Fibroblast of lung (primary cell): ENCODE measurements around the gene MRPL27. TPM values are rescaled to one million over a fixed set of nuclear protein-coding genes. Genes with fewer than 3 reads are reported as not detected.

Experiments
- DNase-seq, 2 donors: peaks; one replicate each; pipeline versions ENCODE4 v3.0.0 to v3.0.0-alpha.2; 2010; ENCODE audit warnings: low read depth in 2 of 2
- H2AFZ ChIP-seq: 2 replicates; pipeline ENCODE4 v1.5.1; 2012; ENCODE audit warnings: low read length, control low read depth, inconsistent platforms
- H3K27ac ChIP-seq: 2 replicates; pipeline ENCODE4 v1.5.1; 2011; ENCODE audit warnings: low read length, control low read depth; ENCODE audit not compliant: insufficient read depth
- H3K27me3 ChIP-seq: 2 replicates; pipeline ENCODE4 v1.5.1; 2011; ENCODE audit warnings: mild to moderate bottlenecking, low read length; ENCODE audit not compliant: control insufficient read depth, insufficient read depth
- H3K36me3 ChIP-seq: 2 replicates; pipeline ENCODE4 v1.5.1; 2011; ENCODE audit warnings: low read length; ENCODE audit not compliant: control insufficient read depth, insufficient read depth
- H3K4me1 ChIP-seq: 2 replicates; pipeline ENCODE4 v1.5.1; 2011; ENCODE audit warnings: low read length; ENCODE audit not compliant: control insufficient read depth, insufficient read depth; ENCODE audit errors: extremely low read depth
- H3K4me2 ChIP-seq: 2 replicates; pipeline ENCODE4 v1.5.1; 2011; ENCODE audit warnings: low read length, control low read depth; ENCODE audit not compliant: insufficient read depth; ENCODE audit errors: extremely low read depth
- H3K4me3 ChIP-seq, 4 experiments: fragments of 200-600 bp in 1 of 4; sonication (generic) in 1 of 4; replicated peaks in 1 of 4; 2 replicates each; pipeline ENCODE4 v1.5.1; 2011 to 2016; ENCODE audit warnings: low read length in 4 of 4, low read depth in 3 of 4, mild to moderate bottlenecking in 3 of 4, control low read depth in 2 of 4, inconsistent platforms in 1 of 4, mixed read lengths in 1 of 4; ENCODE audit not compliant: insufficient read depth in 1 of 4; ENCODE audit errors: control extremely low read depth in 1 of 4
- H3K79me2 ChIP-seq: 2 replicates; pipeline ENCODE4 v1.5.1; 2012; ENCODE audit warnings: mild to moderate bottlenecking, low read length, inconsistent platforms; ENCODE audit not compliant: control insufficient read depth, insufficient read depth
- H3K9ac ChIP-seq: 2 replicates; pipeline ENCODE4 v1.5.1; 2011; ENCODE audit warnings: mild to moderate bottlenecking, low read length, control low read depth; ENCODE audit not compliant: insufficient read depth
- H3K9me3 ChIP-seq: 2 replicates; pipeline ENCODE4 v1.5.1; 2012; ENCODE audit warnings: low read depth, low read length; ENCODE audit not compliant: control insufficient read depth, insufficient read depth
- H4K20me1 ChIP-seq: 2 replicates; pipeline ENCODE4 v1.5.1; 2011; ENCODE audit warnings: low read length; ENCODE audit not compliant: control insufficient read depth, insufficient read depth; ENCODE audit errors: extremely low read depth
- CTCF ChIP-seq, 2 donors: IDR thresholded peaks in 1 of 2; conservative IDR thresholded peaks in 1 of 2; 1 replicate in 1 of 2; 2 replicates in 1 of 2; pipeline ENCODE4 v1.5.1; 2011 to 2012; ENCODE audit warnings: low read length in 2 of 2, control low read depth in 1 of 2, inconsistent platforms in 1 of 2, low read depth in 1 of 2, mild to moderate bottlenecking in 1 of 2
- EZH2 ChIP-seq: IDR thresholded peaks from 2 replicates; pipeline ENCODE4 v1.5.1; 2012; ENCODE audit warnings: low read length, control low read depth, mild to moderate bottlenecking; ENCODE audit errors: missing control alignments
- polyA plus RNA-seq, 2 donors: library from polyadenylated mRNA; depleted of rRNA in 1 of 2; stranded (reverse) in 1 of 2; unstranded in 1 of 2; fragments of >200 nt; gene quantifications; 2 replicates each; pipeline ENCODE4 v1.2.1, GENCODE V29; 2011 to 2012; ENCODE audit warnings: missing spikeins in 1 of 2
- total RNA-seq: library from RNA; depleted of rRNA; stranded (reverse); fragments of >200 nt; gene quantifications from 2 replicates; pipeline ENCODE4 v1.2.1, GENCODE V29; 2014

Gene MRPL27
- total and polyA plus RNA-seq, 2 donors (not counting 1 experiment from before 2014, with no cell fraction given): 53.3 to 113 TPM

GRCh38 chr17:50386510-50386909 lies 13.5 kb upstream of the MRPL27 start:
- Histone ChIP-seq H3K9me3 (no peaks in the 10 kb centered on the region), H3K4me3 (no peak overlapping the region), H3K36me3 (peaks cover 46% of the 10 kb centered on the region), H3K27me3 (no peaks in the 10 kb centered on the region), H3K4me2 (no peak overlapping the region), H3K79me2 (peaks cover 24% of the 10 kb centered on the region), H3K9ac (no peak overlapping the region), H2AFZ (no peak overlapping the region), H3K27ac (no peak overlapping the region), H3K4me1 (no peaks in the 10 kb centered on the region), H4K20me1 (no peaks in the 10 kb centered on the region)
- TF ChIP-seq CTCF (conservative IDR thresholded peaks at IDR 0.05 in 1 of 2, IDR thresholded peaks at IDR 0.05 in 1 of 2; ENCODE audit: low read depth in 1 of 2, low read length in 2 of 2) (no peak), EZH2 (no peak)
- no peak for DNase-seq

- peaks cover 39% of the 10 kb centered on the region for H3K36me3 ChIP-seq
- no peaks in the 10 kb centered on the region for H3K27me3 ChIP-seq
- no peaks in the 10 kb centered on the region for H3K4me1 ChIP-seq
- TF ChIP-seq EZH2: no peak
- TF ChIP-seq CTCF (conservative IDR thresholded peaks at IDR 0.05 in 1 of 2, IDR thresholded peaks at IDR 0.05 in 1 of 2; ENCODE audit: low read depth in 1 of 2, low read length in 2 of 2): no peak
- no peaks in the 10 kb centered on the region for H4K20me1 ChIP-seq
- no peak overlapping the region for H3K4me2 ChIP-seq
- H3K9ac ChIP-seq: no peak overlapping the region
- no peak for DNase-seq
- H3K4me3 ChIP-seq: no peak overlapping the region
- no peaks in the 10 kb centered on the region for H3K9me3 ChIP-seq
- no peaks in the 10 kb centered on the region for H3K79me2 ChIP-seq
- H2AFZ ChIP-seq: no peak overlapping the region
- no peak overlapping the region for H3K27ac ChIP-seq
Measured at GRCh38 chr17:50382931-50383330, 9.9 kb upstream of the MRPL27 start.

- TF ChIP-seq EZH2 (no peak), CTCF (conservative IDR thresholded peaks at IDR 0.05 in 1 of 2, IDR thresholded peaks at IDR 0.05 in 1 of 2; ENCODE audit: low read depth in 1 of 2, low read length in 2 of 2) (no peak)
- Histone ChIP-seq H3K27me3 (no peaks in the 10 kb centered on the region), H4K20me1 (no peaks in the 10 kb centered on the region), H2AFZ (no peak overlapping the region), H3K79me2 (no peaks in the 10 kb centered on the region), H3K36me3 (peaks cover 35% of the 10 kb centered on the region), H3K4me1 (no peaks in the 10 kb centered on the region), H3K4me2 (no peak overlapping the region), H3K27ac (no peak overlapping the region), H3K9ac (no peak overlapping the region), H3K9me3 (no peaks in the 10 kb centered on the region), H3K4me3 (no peak overlapping the region)
- peak in 1 of 2 donors; percentile 29 for DNase-seq
Measured at GRCh38 chr17:50381920-50382319, 8.9 kb upstream of the MRPL27 start.
